Measurements from ENCODE around the gene SSR2. TPM values are rescaled to one million over a fixed set of nuclear protein-coding genes. Genes with fewer than 3 reads are reported as not detected.

Gene SSR2
- polyA plus RNA-seq, 1 experiment: 935 TPM

GRCh38 chr1:156065871-156066270 is 45.1 kb upstream of the SSR2 start:
- no peak for DNase-seq (ENCODE audit: low read depth)
- no peak overlapping the region for H3K4me3 ChIP-seq (ENCODE audit: low read depth, low read length)
- no peaks in the 10 kb centered on the region for H3K27me3 ChIP-seq (ENCODE audit: control insufficient read depth, insufficient read depth, low read length)
- TF ChIP-seq, protein P1, sequence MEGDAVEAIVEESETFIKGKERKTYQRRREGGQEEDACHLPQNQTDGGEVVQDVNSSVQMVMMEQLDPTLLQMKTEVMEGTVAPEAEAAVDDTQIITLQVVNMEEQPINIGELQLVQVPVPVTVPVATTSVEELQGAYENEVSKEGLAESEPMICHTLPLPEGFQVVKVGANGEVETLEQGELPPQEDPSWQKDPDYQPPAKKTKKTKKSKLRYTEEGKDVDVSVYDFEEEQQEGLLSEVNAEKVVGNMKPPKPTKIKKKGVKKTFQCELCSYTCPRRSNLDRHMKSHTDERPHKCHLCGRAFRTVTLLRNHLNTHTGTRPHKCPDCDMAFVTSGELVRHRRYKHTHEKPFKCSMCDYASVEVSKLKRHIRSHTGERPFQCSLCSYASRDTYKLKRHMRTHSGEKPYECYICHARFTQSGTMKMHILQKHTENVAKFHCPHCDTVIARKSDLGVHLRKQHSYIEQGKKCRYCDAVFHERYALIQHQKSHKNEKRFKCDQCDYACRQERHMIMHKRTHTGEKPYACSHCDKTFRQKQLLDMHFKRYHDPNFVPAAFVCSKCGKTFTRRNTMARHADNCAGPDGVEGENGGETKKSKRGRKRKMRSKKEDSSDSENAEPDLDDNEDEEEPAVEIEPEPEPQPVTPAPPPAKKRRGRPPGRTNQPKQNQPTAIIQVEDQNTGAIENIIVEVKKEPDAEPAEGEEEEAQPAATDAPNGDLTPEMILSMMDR (IDR thresholded peaks at IDR 0.05; ENCODE audit: insufficient read depth, low read depth, low read length): no peak
- POLR2A ChIA-PET: interaction anchor here (0.5 kb wide), 2 partner anchors 41 to 223 kb away, joined by 3 to 19 read pairs; no protein-coding TSS in a partner anchor
- no peaks in the 10 kb centered on the region for H3K36me3 ChIP-seq (ENCODE audit: control insufficient read depth, insufficient read depth, low read length)
- CTCF ChIA-PET: interaction anchor here (0.5 to 3.9 kb wide), 24 partner anchors 8 to 276 kb away, joined by 3 to 20 read pairs (median 4); partner anchors contain the start of gene SSR2

DNA sequence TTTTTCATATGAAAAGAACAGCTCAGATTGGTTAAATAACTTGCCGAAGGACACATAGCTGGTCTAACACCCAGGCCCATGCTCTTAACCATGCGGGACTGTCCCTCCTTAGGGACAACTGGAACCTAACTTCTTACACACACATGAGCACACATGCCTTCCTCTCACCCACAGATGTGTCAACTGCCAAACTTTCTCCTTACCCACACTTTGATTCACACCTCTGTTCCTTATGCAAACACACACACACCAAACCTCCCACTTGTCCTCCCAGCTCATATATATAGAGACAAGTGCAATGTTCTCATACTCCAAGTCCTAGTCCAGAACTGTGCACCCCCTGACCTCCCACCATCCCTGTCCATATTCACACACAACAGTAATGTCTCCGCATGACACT is 44.5 kb upstream of the SSR2 start:
- POLR2A ChIA-PET: no interaction called here
- Histone ChIP-seq H3K36me3 (ENCODE audit: control insufficient read depth, insufficient read depth, low read length) (no peaks in the 10 kb centered on the region), H3K27me3 (ENCODE audit: control insufficient read depth, insufficient read depth, low read length) (no peaks in the 10 kb centered on the region), H3K4me3 (ENCODE audit: low read depth, low read length) (no peak overlapping the region)
- DNase-seq (ENCODE audit: low read depth): no peak
- TF ChIP-seq, protein P1 (IDR thresholded peaks at IDR 0.05; ENCODE audit: insufficient read depth, low read depth, low read length): no peak
- CTCF ChIA-PET: interaction anchor here (1.2 to 3.9 kb wide), 12 partner anchors 10 to 76 kb away, joined by 3 to 20 read pairs (median 6); no protein-coding TSS in a partner anchor

GRCh38 chr1:156064615-156065014 is 43.9 kb upstream of the SSR2 start:
- ChIA-PET CTCF (interaction anchor here (1.1 to 3.9 kb wide), 7 partner anchors 10 to 126 kb away, joined by 3 to 20 read pairs (median 6); no protein-coding TSS in a partner anchor), POLR2A (no interaction called here)
- Histone ChIP-seq H3K27me3 (ENCODE audit: control insufficient read depth, insufficient read depth, low read length) (no peaks in the 10 kb centered on the region), H3K36me3 (ENCODE audit: control insufficient read depth, insufficient read depth, low read length) (no peaks in the 10 kb centered on the region), H3K4me3 (ENCODE audit: low read depth, low read length) (no peak overlapping the region)
- DNase-seq (ENCODE audit: low read depth): no peak
- TF ChIP-seq, protein P1 (IDR thresholded peaks at IDR 0.05; ENCODE audit: insufficient read depth, low read depth, low read length): no peak

DNA sequence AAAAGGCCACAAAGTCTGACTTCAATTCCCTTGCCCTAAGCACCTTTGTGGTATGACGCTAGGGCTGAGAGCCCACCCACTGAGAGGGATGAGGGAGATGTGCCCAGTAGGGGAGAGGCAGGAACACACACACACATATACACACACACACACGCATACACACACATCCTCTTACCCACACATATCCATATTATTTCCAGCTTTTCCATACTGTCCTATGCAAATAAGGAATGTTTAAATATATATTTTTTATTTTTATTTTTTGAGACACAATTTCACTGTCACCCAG is 43.2 kb upstream of the SSR2 start:
- POLR2A ChIA-PET: no interaction called here
- TF ChIP-seq, protein P1 (IDR thresholded peaks at IDR 0.05; ENCODE audit: insufficient read depth, low read depth, low read length): no peak
- H3K27me3 ChIP-seq (ENCODE audit: control insufficient read depth, insufficient read depth, low read length): no peaks in the 10 kb centered on the region
- H3K36me3 ChIP-seq (ENCODE audit: control insufficient read depth, insufficient read depth, low read length): no peaks in the 10 kb centered on the region
- H3K4me3 ChIP-seq (ENCODE audit: low read depth, low read length): no peak overlapping the region
- CTCF ChIA-PET: interaction anchor here (0.7 to 3.9 kb wide), 5 partner anchors 11 to 125 kb away, joined by 3 to 20 read pairs (median 4); no protein-coding TSS in a partner anchor
- DNase-seq (ENCODE audit: low read depth): no peak

DNA sequence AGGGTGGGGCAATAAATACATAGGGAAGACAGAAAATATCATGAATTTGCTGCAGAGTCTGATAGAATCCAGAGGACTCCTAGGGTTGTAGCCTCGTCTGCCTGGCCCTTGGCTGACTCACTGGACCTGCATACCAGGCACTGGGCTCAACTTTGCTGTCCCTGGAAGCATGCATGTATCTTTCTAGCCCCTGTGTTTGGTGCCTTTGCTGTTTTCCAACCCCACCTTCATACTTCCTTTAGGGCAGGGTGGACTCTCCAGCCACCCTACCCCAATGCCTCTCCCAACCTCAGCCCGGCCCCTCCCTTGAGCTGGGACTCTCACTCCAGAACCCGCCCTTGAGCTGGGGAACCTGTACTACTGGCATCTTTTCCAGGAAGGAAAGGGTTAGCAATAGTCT is 41.4 kb upstream of the SSR2 start:
- ChIA-PET CTCF (interaction anchor here (1.6 kb wide), 1 partner anchor 68 kb away, joined by 3 read pairs; no protein-coding TSS in a partner anchor), POLR2A (no interaction called here)
- no peaks in the 10 kb centered on the region; the same call in 1 of the 2 replicates for H3K36me3 ChIP-seq (ENCODE audit: control insufficient read depth, insufficient read depth, low read length)
- no peak overlapping the region for H3K4me3 ChIP-seq (ENCODE audit: low read depth, low read length)
- no peak for DNase-seq (ENCODE audit: low read depth)
- TF ChIP-seq, protein P1 (IDR thresholded peaks at IDR 0.05; ENCODE audit: insufficient read depth, low read depth, low read length): no peak
- no peaks in the 10 kb centered on the region for H3K27me3 ChIP-seq (ENCODE audit: control insufficient read depth, insufficient read depth, low read length)
